Hepatocyte (in vitro differentiated cells): ENCODE results near the gene SNX19.

Experiments used
- CTCF ChIP-seq: fragments of 200-600 bp; sonication (generic); IDR thresholded peaks from 2 replicates; pipeline ENCODE4 v1.5.1; 2016; ENCODE audit warnings: antibody characterized with exemption, mild to moderate bottlenecking; ENCODE audit not compliant: poor library complexity
- EZH2 ChIP-seq: fragments of 200-600 bp; sonication (generic); IDR thresholded peaks from 2 replicates; pipeline ENCODE4 v1.6.1; 2016; ENCODE audit warnings: antibody characterized with exemption, mild to moderate bottlenecking, borderline replicate concordance
- EZH2phosphoT487 ChIP-seq: fragments of 200-600 bp; sonication (generic); IDR thresholded peaks from one replicate; pipeline ENCODE4 v1.6.1; 2018; ENCODE audit warnings: antibody characterized with exemption, mild to moderate bottlenecking, low read depth, moderate library complexity; ENCODE audit not compliant: unreplicated experiment, severe bottlenecking

GRCh38 chr11:130882138-130882551 lies 34.1 kb downstream of the SNX19 start:
- TF ChIP-seq CTCF (no peak), EZH2 (no peak), EZH2phosphoT487 (no peak)
